Muscle layer of colon (tissue), 2 donors: ENCODE data around the gene TMEM98.
A peak's percentile ranks its signal among the peaks of the same experiment; 100 is the strongest.

ENCODE experiments used
- H3K27ac ChIP-seq: one replicate; pipeline ENCODE4 v1.7.0; 2013; ENCODE audit warnings: low read depth, mild to moderate bottlenecking, low read length, moderate library complexity
- H3K27me3 ChIP-seq, 2 donors: one replicate each; pipeline ENCODE4 v1.7.0; 2013; ENCODE audit warnings: low read length in 2 of 2, mild to moderate bottlenecking in 2 of 2; ENCODE audit not compliant: insufficient read depth in 2 of 2, control insufficient read depth in 1 of 2
- H3K36me3 ChIP-seq: one replicate; pipeline ENCODE4 v1.7.0; 2013; ENCODE audit warnings: mild to moderate bottlenecking, low read length; ENCODE audit not compliant: insufficient read depth
- H3K4me1 ChIP-seq: one replicate; pipeline ENCODE4 v1.7.0; 2013; ENCODE audit warnings: mild to moderate bottlenecking, low read length; ENCODE audit not compliant: insufficient read depth
- H3K4me3 ChIP-seq, 2 donors: one replicate each; pipeline ENCODE4 v1.7.0; 2013; ENCODE audit warnings: low read length in 2 of 2, low read depth in 1 of 2, mild to moderate bottlenecking in 1 of 2, moderate library complexity in 1 of 2
- H3K9ac ChIP-seq: one replicate; pipeline ENCODE4 v1.7.0; 2013; ENCODE audit warnings: low read length
- H3K9me3 ChIP-seq: one replicate; pipeline ENCODE4 v1.7.0; 2013; ENCODE audit warnings: mild to moderate bottlenecking, low read length
- donor health status: abdominal sarcoma.
- donor health status: Adenocarcinoma of cecum.

The TMEM98 gene

GRCh38 chr17:32899236-32900013, 28.5 kb upstream of the TMEM98 start:
- Histone ChIP-seq H3K4me1 (no peaks in the 10 kb centered on the region), H3K27me3 (no peaks in the 10 kb centered on the region), H3K9me3 (no peaks in the 10 kb centered on the region), H3K36me3 (no peaks in the 10 kb centered on the region), H3K27ac (no peak overlapping the region), H3K9ac (no peak overlapping the region), H3K4me3 (no peak overlapping the region)

GRCh38 chr17:32901743-32902142, 26.2 kb upstream of the TMEM98 start:
- no peak overlapping the region for H3K27ac ChIP-seq
- no peaks in the 10 kb centered on the region for H3K4me1 ChIP-seq
- no peaks in the 10 kb centered on the region for H3K36me3 ChIP-seq
- H3K9me3 ChIP-seq = no peaks in the 10 kb centered on the region
- no peaks in the 10 kb centered on the region for H3K27me3 ChIP-seq
- H3K4me3 ChIP-seq = no peak overlapping the region
- H3K9ac ChIP-seq = no peak overlapping the region

- H3K27me3 ChIP-seq = no peaks in the 10 kb centered on the region
- no peak overlapping the region for H3K27ac ChIP-seq
- H3K9ac ChIP-seq = no peak overlapping the region
- no peaks in the 10 kb centered on the region for H3K36me3 ChIP-seq
- no peaks in the 10 kb centered on the region for H3K9me3 ChIP-seq
- H3K4me3 ChIP-seq = no peak overlapping the region
- no peaks in the 10 kb centered on the region for H3K4me1 ChIP-seq
Observed at GRCh38 chr17:32903774-32904673, 23.9 kb upstream of the TMEM98 start.

GRCh38 chr17:32904891-32905290, 23.1 kb upstream of the TMEM98 start:
- no peaks in the 10 kb centered on the region for H3K27me3 ChIP-seq
- H3K36me3 ChIP-seq = no peaks in the 10 kb centered on the region
- no peak overlapping the region for H3K4me3 ChIP-seq
- H3K27ac ChIP-seq = no peak overlapping the region
- H3K9me3 ChIP-seq = no peaks in the 10 kb centered on the region
- H3K9ac ChIP-seq = no peak overlapping the region
- H3K4me1 ChIP-seq = peaks cover 4% of the 10 kb centered on the region

DNA sequence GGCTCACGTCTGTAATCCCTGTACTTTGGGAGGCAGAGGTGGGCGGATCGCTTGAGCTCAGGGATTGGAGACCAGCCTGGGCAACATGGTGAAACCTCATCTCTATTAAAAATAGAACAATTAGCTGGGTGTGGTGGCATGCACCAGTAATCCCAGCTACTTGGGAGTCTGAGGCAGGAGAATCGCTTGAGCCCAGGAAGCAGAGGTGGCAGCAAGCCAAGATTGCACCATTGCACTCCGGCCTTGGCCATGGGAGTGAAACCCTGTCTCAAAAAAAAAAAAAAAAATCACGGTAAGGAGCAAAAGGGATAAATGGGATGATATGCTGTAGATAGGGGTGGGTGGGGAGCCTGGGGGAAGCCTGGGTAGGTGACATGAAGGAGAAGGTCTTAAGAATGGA, 20.4 kb upstream of the TMEM98 start:
- Histone ChIP-seq H3K4me3 (no peak overlapping the region), H3K9me3 (no peaks in the 10 kb centered on the region), H3K36me3 (no peaks in the 10 kb centered on the region), H3K27ac (no peak overlapping the region), H3K9ac (no peak overlapping the region), H3K4me1 (peaks cover 14% of the 10 kb centered on the region), H3K27me3 (no peaks in the 10 kb centered on the region)

DNA sequence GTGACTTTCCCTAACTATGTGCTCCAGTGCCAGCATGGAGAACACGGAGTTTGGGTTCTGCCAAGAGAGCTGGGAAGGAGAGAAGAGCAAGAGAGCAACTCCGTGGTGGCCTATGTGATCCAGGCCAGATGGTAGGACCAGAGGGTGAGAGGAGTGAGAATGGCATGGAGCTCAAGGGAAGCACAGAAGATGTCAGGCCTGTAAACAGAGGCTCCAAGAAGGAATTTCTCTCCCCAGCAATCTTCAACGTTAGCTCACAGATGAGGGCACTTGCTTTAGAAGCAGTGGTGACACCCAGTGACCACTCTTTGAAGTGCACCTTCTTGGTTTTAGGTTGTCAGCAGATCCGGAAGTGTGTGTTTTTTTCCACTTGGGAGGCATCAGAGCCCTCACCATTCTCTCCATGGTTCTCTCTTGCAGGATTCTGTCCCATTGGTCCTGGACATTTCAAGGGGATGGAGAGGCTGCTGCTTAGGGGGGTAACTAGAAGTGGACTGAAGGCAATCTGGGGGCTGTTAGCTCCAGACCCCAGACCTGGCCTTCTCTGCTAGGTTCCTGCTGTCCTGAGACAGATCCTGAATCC, 18.1 kb upstream of the TMEM98 start:
- Histone ChIP-seq H3K9me3 (no peaks in the 10 kb centered on the region), H3K4me3 (no peak overlapping the region), H3K4me1 (peaks cover 14% of the 10 kb centered on the region), H3K36me3 (no peaks in the 10 kb centered on the region), H3K27me3 (no peaks in the 10 kb centered on the region), H3K27ac (no peak overlapping the region), H3K9ac (no peak overlapping the region)

DNA sequence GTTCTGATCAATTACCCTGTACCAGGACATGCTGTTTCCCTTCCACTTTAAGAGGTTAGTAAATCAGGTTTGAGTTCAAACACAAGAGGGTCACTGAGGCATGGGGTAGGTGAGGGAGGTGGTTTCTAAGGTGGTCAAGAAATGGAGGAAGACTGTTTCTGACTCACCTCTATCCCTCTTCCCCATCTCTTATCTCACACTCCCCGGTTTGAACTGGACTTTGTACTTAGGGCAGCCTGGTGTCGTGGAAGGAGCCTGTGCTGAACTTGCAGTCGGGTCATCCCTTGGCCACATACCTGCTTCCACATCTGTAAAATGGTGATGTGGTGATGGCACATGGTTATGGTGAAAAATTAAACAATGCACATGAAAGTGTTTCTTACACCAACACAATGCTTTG, 17.2 kb upstream of the TMEM98 start:
- Histone ChIP-seq H3K9me3 (no peaks in the 10 kb centered on the region), H3K4me3 (no peak overlapping the region), H3K27me3 (no peaks in the 10 kb centered on the region), H3K36me3 (no peaks in the 10 kb centered on the region), H3K9ac (no peak overlapping the region), H3K27ac (no peak overlapping the region), H3K4me1 (peaks cover 14% of the 10 kb centered on the region)

- H3K4me3 ChIP-seq = peak overlapping the region in 1 of 2 donors; percentile 30
- no peak overlapping the region for H3K9ac ChIP-seq
- no peaks in the 10 kb centered on the region for H3K27me3 ChIP-seq
- H3K4me1 ChIP-seq = peaks cover 14% of the 10 kb centered on the region
- H3K27ac ChIP-seq = no peak overlapping the region
- no peaks in the 10 kb centered on the region for H3K36me3 ChIP-seq
- H3K9me3 ChIP-seq = no peaks in the 10 kb centered on the region
Observed at GRCh38 chr17:32912218-32912897, 15.6 kb upstream of the TMEM98 start.

DNA sequence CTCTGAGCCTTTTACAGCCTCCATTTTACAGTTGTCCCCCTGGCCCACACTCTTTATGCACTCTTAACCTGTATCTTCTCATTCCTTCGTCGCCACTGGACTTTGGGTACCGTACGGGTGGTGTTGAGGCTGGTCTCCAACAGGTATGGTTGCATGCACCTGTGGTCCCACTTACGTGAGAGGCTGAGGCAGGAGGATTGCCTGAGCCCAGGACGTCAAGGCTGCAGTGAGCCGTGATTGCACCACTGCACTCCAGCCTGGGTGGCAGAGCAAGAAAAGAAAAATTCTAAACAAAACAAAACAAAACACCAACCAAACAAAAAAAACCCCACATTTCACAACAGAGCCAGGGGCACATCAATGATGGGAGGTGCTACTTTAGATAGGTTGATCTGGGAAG, 14.4 kb upstream of the TMEM98 start:
- Histone ChIP-seq H3K9me3 (no peaks in the 10 kb centered on the region), H3K27me3 (no peaks in the 10 kb centered on the region), H3K4me3 (no peak overlapping the region), H3K9ac (no peak overlapping the region), H3K27ac (no peak overlapping the region), H3K36me3 (no peaks in the 10 kb centered on the region), H3K4me1 (peaks cover 14% of the 10 kb centered on the region)

GRCh38 chr17:32914181-32914580, 13.8 kb upstream of the TMEM98 start:
- no peak overlapping the region for H3K9ac ChIP-seq
- no peak overlapping the region for H3K27ac ChIP-seq
- no peaks in the 10 kb centered on the region for H3K9me3 ChIP-seq
- H3K27me3 ChIP-seq = no peaks in the 10 kb centered on the region
- H3K36me3 ChIP-seq = no peaks in the 10 kb centered on the region
- peaks cover 14% of the 10 kb centered on the region for H3K4me1 ChIP-seq
- no peak overlapping the region for H3K4me3 ChIP-seq

GRCh38 chr17:32915245-32915644, 12.7 kb upstream of the TMEM98 start:
- H3K9ac ChIP-seq = no peak overlapping the region
- H3K36me3 ChIP-seq = no peaks in the 10 kb centered on the region
- H3K9me3 ChIP-seq = no peaks in the 10 kb centered on the region
- no peak overlapping the region for H3K27ac ChIP-seq
- H3K4me1 ChIP-seq = peaks cover 7% of the 10 kb centered on the region
- no peak overlapping the region for H3K4me3 ChIP-seq
- H3K27me3 ChIP-seq = no peaks in the 10 kb centered on the region
